OCI-LY3 (cell line): ENCODE data around the gene ARL10.

ENCODE experiments used
- EZH2phosphoT487 ChIP-seq: fragments of 200-600 bp; shearing (Covaris generic); IDR thresholded peaks from 2 replicates; pipeline ENCODE4 v1.6.1; 2018; ENCODE audit warnings: antibody characterized with exemption, mixed run types, low read depth
- TF ChIP-seq, protein P1 (sequence below): fragments of 200-600, 300-600 bp; sonication (generic); IDR thresholded peaks from 2 replicates; pipeline ENCODE4 v1.5.1; 2014; ENCODE audit warnings: antibody characterized with exemption, low read length, low read depth

DNA sequence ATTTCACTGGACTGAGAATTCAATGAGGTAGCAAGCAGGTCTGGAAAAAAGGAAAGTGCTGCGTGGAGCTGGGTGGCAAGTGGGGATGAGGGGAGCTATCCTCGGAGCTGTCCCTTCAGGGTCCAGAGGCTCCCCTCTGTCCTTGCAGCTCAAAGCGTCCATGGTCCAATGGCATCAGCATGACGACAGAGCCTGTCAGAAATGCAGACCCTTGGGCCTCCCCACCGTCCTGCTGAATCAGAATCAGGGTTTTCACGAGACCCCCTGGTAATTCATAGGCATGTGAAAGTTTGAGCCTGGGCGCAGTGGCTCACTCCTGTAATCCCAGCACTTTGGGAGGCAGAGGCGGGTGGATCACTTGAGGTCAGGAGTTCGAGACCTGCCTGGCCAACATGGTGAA is 28.8 kb downstream of the ARL10 start:
- TF ChIP-seq, protein P1, sequence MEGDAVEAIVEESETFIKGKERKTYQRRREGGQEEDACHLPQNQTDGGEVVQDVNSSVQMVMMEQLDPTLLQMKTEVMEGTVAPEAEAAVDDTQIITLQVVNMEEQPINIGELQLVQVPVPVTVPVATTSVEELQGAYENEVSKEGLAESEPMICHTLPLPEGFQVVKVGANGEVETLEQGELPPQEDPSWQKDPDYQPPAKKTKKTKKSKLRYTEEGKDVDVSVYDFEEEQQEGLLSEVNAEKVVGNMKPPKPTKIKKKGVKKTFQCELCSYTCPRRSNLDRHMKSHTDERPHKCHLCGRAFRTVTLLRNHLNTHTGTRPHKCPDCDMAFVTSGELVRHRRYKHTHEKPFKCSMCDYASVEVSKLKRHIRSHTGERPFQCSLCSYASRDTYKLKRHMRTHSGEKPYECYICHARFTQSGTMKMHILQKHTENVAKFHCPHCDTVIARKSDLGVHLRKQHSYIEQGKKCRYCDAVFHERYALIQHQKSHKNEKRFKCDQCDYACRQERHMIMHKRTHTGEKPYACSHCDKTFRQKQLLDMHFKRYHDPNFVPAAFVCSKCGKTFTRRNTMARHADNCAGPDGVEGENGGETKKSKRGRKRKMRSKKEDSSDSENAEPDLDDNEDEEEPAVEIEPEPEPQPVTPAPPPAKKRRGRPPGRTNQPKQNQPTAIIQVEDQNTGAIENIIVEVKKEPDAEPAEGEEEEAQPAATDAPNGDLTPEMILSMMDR: no peak
- TF ChIP-seq EZH2phosphoT487: no peak
